BE2C (cell line): ENCODE measurements around the gene APOBEC2.
"Not testable (repeated sequence)": the region's sequence is repeated elsewhere in the genome, so short reads cannot be mapped to it uniquely, and the experiment has no call there.

Source experiments
- DNase-seq: peaks from one replicate; pipeline ENCODE4 v3.0.0-alpha.2; 2020
- H3K27me3 ChIP-seq: fragments of 250-450 bp; sonication (Bioruptor Pico); 2 replicates; pipeline ENCODE4 v1.5.1; 2020; ENCODE audit warnings: mild to moderate bottlenecking
- H3K36me3 ChIP-seq: fragments of 250-450 bp; sonication (Bioruptor Pico); 2 replicates; pipeline ENCODE4 v1.5.1; 2020; ENCODE audit warnings: mild to moderate bottlenecking
- H3K4me1 ChIP-seq: fragments of 250-450 bp; sonication (Bioruptor Pico); 2 replicates; pipeline ENCODE4 v1.5.1; 2020
- H3K4me3 ChIP-seq: 2 replicates; pipeline ENCODE4 v1.5.1; 2011; ENCODE audit warnings: low read depth, low read length
- H3K9me3 ChIP-seq: fragments of 250-450 bp; sonication (Bioruptor Pico); 2 replicates; pipeline ENCODE4 v1.5.1; 2020
- TF ChIP-seq, protein P1 (sequence below): IDR thresholded peaks from 2 replicates; pipeline ENCODE4 v1.5.1; 2012; ENCODE audit warnings: mild to moderate bottlenecking, low read depth, low read length

Gene APOBEC2

GRCh38 chr6:41014780-41015179, 38.2 kb upstream of the APOBEC2 start:
- no peaks in the 10 kb centered on the region for H3K36me3 ChIP-seq
- TF ChIP-seq, protein P1, sequence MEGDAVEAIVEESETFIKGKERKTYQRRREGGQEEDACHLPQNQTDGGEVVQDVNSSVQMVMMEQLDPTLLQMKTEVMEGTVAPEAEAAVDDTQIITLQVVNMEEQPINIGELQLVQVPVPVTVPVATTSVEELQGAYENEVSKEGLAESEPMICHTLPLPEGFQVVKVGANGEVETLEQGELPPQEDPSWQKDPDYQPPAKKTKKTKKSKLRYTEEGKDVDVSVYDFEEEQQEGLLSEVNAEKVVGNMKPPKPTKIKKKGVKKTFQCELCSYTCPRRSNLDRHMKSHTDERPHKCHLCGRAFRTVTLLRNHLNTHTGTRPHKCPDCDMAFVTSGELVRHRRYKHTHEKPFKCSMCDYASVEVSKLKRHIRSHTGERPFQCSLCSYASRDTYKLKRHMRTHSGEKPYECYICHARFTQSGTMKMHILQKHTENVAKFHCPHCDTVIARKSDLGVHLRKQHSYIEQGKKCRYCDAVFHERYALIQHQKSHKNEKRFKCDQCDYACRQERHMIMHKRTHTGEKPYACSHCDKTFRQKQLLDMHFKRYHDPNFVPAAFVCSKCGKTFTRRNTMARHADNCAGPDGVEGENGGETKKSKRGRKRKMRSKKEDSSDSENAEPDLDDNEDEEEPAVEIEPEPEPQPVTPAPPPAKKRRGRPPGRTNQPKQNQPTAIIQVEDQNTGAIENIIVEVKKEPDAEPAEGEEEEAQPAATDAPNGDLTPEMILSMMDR, result no peak
- no peak overlapping the region for H3K4me3 ChIP-seq
- no peaks in the 10 kb centered on the region for H3K9me3 ChIP-seq
- no peak for DNase-seq
- no peaks in the 10 kb centered on the region for H3K27me3 ChIP-seq
- no peaks in the 10 kb centered on the region for H3K4me1 ChIP-seq

DNA sequence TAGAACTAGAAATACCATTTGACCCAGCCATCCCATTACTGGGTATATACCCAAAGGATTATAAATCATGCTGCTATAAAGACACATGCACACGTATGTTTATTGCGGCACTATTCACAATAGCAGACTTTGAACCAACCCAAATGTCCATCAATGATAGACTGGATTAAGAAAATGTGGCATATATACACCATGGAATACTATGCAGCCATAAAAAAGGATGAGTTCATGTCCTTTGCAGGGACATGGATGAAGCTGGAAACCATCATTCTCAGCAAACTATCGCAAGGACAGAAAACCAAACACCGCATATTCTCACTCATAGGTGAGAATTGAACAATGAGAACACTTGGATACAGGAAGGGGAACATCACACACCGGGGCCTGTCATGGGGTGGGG, 37.1 kb upstream of the APOBEC2 start:
- H3K4me1 ChIP-seq, H3K9me3 ChIP-seq, DNase-seq: not testable (repeated sequence)

GRCh38 chr6:41017663-41018062, 35.3 kb upstream of the APOBEC2 start:
- TF ChIP-seq, protein P1, result no peak
- Histone ChIP-seq H3K36me3 (no peaks in the 10 kb centered on the region), H3K4me1 (peaks cover 12% of the 10 kb centered on the region), H3K9me3 (no peaks in the 10 kb centered on the region), H3K4me3 (no peak overlapping the region), H3K27me3 (no peaks in the 10 kb centered on the region)
- DNase-seq, result no peak

More for the DNA sequence above, 37.1 kb upstream of the APOBEC2 start:
- not testable (repeated sequence) for H3K36me3 ChIP-seq, H3K4me3 ChIP-seq, H3K27me3 ChIP-seq

- Histone ChIP-seq H3K36me3 (no peaks in the 10 kb centered on the region), H3K9me3 (no peaks in the 10 kb centered on the region), H3K27me3 (no peaks in the 10 kb centered on the region), H3K4me1 (peaks cover 18% of the 10 kb centered on the region), H3K4me3 (no peak overlapping the region)
- DNase-seq, result peak; percentile 59
- TF ChIP-seq, protein P1, result peak; percentile 47
Measured at GRCh38 chr6:41021832-41022231, 31.2 kb upstream of the APOBEC2 start.

GRCh38 chr6:41022294-41022693, 30.7 kb upstream of the APOBEC2 start:
- Histone ChIP-seq H3K4me1 (peaks cover 18% of the 10 kb centered on the region), H3K27me3 (no peaks in the 10 kb centered on the region), H3K4me3 (no peak overlapping the region), H3K36me3 (no peaks in the 10 kb centered on the region), H3K9me3 (no peaks in the 10 kb centered on the region)
- TF ChIP-seq, protein P1, result no peak
- DNase-seq, result no peak

GRCh38 chr6:41023114-41023513, 29.9 kb upstream of the APOBEC2 start:
- no peak for DNase-seq
- no peak overlapping the region for H3K4me3 ChIP-seq
- TF ChIP-seq, protein P1, result no peak
- no peaks in the 10 kb centered on the region for H3K27me3 ChIP-seq
- no peaks in the 10 kb centered on the region for H3K36me3 ChIP-seq
- peaks cover 18% of the 10 kb centered on the region for H3K4me1 ChIP-seq
- no peaks in the 10 kb centered on the region for H3K9me3 ChIP-seq

DNA sequence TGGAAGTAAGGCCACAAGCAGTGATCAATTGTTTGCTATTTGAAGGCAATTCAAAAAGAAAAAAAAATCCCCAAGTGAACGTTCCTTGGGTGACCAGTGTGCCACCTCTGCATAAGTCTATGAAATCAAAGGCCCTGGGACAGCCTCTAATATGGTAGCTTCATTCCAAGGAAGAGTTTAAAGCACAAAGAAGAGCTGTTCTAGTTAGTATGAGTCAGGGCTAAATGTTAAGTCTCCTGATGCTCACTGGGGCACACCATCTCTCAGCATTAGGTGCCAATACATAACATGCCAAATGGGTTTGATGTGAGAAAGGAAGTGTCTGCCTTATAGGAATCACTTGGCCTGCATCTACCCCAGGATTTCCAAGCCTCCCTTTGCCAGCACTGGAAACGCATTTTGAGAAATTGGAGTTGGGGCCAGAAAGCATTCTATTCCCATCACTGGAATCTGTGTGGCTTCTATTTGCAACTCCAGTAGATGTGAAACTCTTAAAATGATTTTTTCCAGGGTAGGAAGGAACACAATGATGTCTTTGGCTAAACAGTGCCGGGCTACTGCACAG, 27.0 kb upstream of the APOBEC2 start:
- Histone ChIP-seq H3K36me3 (no peaks in the 10 kb centered on the region), H3K4me3 (no peak overlapping the region), H3K27me3 (no peaks in the 10 kb centered on the region), H3K9me3 (no peaks in the 10 kb centered on the region), H3K4me1 (peaks cover 18% of the 10 kb centered on the region)
- TF ChIP-seq, protein P1, result no peak
- DNase-seq, result no peak
